Neuronal stem cell (in vitro differentiated cells): ENCODE measurements around the gene NCL.

Source experiments
- DNase-seq: peaks from one replicate; pipeline ENCODE4 v3.0.0-alpha.2; 2013; ENCODE audit warnings: low spot score
- H2AFZ ChIP-seq: one replicate; pipeline ENCODE4 v1.6.1; 2013; ENCODE audit warnings: mild to moderate bottlenecking, low read length, inconsistent platforms
- H2AK5ac ChIP-seq: 2 replicates; pipeline ENCODE4 v1.6.1; 2013; ENCODE audit warnings: low read depth, mild to moderate bottlenecking, inconsistent platforms, low read length, moderate library complexity, mixed read lengths
- H2BK120ac ChIP-seq: 2 replicates; pipeline ENCODE4 v1.6.1; 2013; ENCODE audit warnings: low read depth, mild to moderate bottlenecking, inconsistent platforms, low read length, moderate library complexity, mixed read lengths
- H2BK12ac ChIP-seq: one replicate; pipeline ENCODE4 v1.6.1; 2013; ENCODE audit warnings: low read length, inconsistent platforms
- H2BK15ac ChIP-seq: 2 replicates; pipeline ENCODE4 v1.6.1; 2013; ENCODE audit warnings: mild to moderate bottlenecking, low read length, inconsistent platforms, mixed read lengths
- H2BK5ac ChIP-seq: one replicate; pipeline ENCODE4 v1.6.1; 2013; ENCODE audit warnings: inconsistent platforms, mild to moderate bottlenecking, low read length, moderate library complexity
- H3K14ac ChIP-seq: one replicate; pipeline ENCODE4 v1.6.1; 2013; ENCODE audit warnings: low read length, inconsistent platforms
- H3K18ac ChIP-seq: 2 replicates; pipeline ENCODE4 v1.6.1; 2013; ENCODE audit warnings: low read length, inconsistent platforms
- H3K23ac ChIP-seq: 2 replicates; pipeline ENCODE4 v1.6.1; 2013; ENCODE audit warnings: low read depth, mild to moderate bottlenecking, mixed read lengths, low read length, inconsistent platforms; ENCODE audit not compliant: poor library complexity
- H3K27ac ChIP-seq: replicated peaks from 3 replicates; pipeline ENCODE4 v1.5.1; 2013; ENCODE audit warnings: low read length, inconsistent platforms
- H3K27me3 ChIP-seq, 3 experiments: 2 replicates each; pipeline ENCODE4 v1.6.1; 2013; ENCODE audit warnings: low read length in 3 of 3, mild to moderate bottlenecking in 2 of 3, inconsistent platforms in 1 of 3, low read depth in 1 of 3, mixed read lengths in 1 of 3, moderate library complexity in 1 of 3; ENCODE audit not compliant: control insufficient read depth in 3 of 3, insufficient read depth in 3 of 3
- H3K36me3 ChIP-seq, 2 donors: replicated peaks in 1 of 2; 2 replicates each; pipeline ENCODE4 v1.6.1; 2013; ENCODE audit warnings: low read length in 2 of 2; ENCODE audit not compliant: control insufficient read depth in 2 of 2, insufficient read depth in 2 of 2
- H3K4ac ChIP-seq: 2 replicates; pipeline ENCODE4 v1.6.1; 2013; ENCODE audit warnings: inconsistent platforms, mild to moderate bottlenecking, low read length, moderate library complexity
- H3K4me1 ChIP-seq, 2 donors: 1 replicate in 1 of 2; 2 replicates in 1 of 2; pipeline ENCODE4 v1.6.1; 2013; ENCODE audit warnings: low read length in 2 of 2, low read depth in 1 of 2; ENCODE audit not compliant: control insufficient read depth in 2 of 2, insufficient read depth in 1 of 2
- H3K4me2 ChIP-seq: one replicate; pipeline ENCODE4 v1.6.1; 2013; ENCODE audit warnings: mild to moderate bottlenecking, low read length, inconsistent platforms; ENCODE audit not compliant: insufficient read depth, poor library complexity, severe bottlenecking
- H3K4me3 ChIP-seq, 2 donors: 2 replicates each; pipeline ENCODE4 v1.5.1; 2013; ENCODE audit warnings: low read length in 2 of 2, mild to moderate bottlenecking in 2 of 2, inconsistent platforms in 1 of 2, moderate library complexity in 1 of 2
- H3K79me1 ChIP-seq: one replicate; pipeline ENCODE4 v1.6.1; 2013; ENCODE audit warnings: low read depth, mild to moderate bottlenecking, inconsistent platforms, low read length, moderate library complexity
- H3K9ac ChIP-seq: one replicate; pipeline ENCODE4 v1.6.1; 2013; ENCODE audit warnings: mild to moderate bottlenecking, low read depth, low read length, inconsistent platforms; ENCODE audit not compliant: poor library complexity
- H3K9me3 ChIP-seq, 2 donors: replicated peaks in 1 of 2; 2 replicates each; pipeline versions ENCODE3 to v1.6.1; 2013; ENCODE audit warnings: low read length in 2 of 2, mild to moderate bottlenecking in 2 of 2, inconsistent platforms in 1 of 2, low read depth in 1 of 2, mixed read lengths in 1 of 2, moderate library complexity in 1 of 2; ENCODE audit not compliant: control insufficient read depth in 2 of 2, insufficient read depth in 1 of 2
- H4K8ac ChIP-seq: one replicate; pipeline ENCODE4 v1.6.1; 2013; ENCODE audit warnings: low read depth, mild to moderate bottlenecking, inconsistent platforms, low read length, moderate library complexity
- H4K91ac ChIP-seq: one replicate; pipeline ENCODE4 v1.6.1; 2013; ENCODE audit warnings: low read length, low read depth, mild to moderate bottlenecking, inconsistent platforms; ENCODE audit not compliant: poor library complexity
- WGBS, 2 donors: extraction: QIAGEN DNeasy Blood & Tissue Kit; methylation state at CpG; one replicate each; pipeline ENCODE4 v1.1.7; 2013; ENCODE audit warnings: missing lambda C conversion rate in 2 of 2, mixed read lengths in 1 of 2; ENCODE audit not compliant: insufficient read length in 2 of 2, insufficient replicate concordance in 1 of 2; ENCODE audit errors: extremely low coverage in 2 of 2; 5-methylcytosine and 5-hydroxymethylcytosine counted together

NCL gene

DNA sequence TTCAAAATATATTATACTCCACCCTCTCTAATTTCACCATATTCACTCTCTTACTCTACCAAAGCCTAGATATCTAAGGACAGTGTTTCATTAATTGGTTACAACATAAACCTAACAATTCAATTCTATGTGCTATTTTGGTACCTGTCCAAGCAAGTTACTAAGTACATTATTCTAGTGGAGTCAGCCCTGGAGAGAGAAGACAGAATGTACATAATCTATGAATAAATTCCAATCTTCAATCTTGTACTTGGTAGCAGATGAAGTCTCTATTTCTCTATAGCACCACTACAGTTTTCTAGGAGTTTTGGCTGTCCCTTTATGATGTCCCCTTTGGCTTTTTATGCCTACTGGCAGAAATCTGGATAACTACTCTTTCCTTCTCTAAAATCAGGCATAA, 38.3 kb upstream of the NCL start:
- H3K9me3 ChIP-seq: no peaks in the 10 kb centered on the region
- H3K18ac ChIP-seq: no peak overlapping the region
- H3K4ac ChIP-seq: no peak overlapping the region
- no peak overlapping the region for H3K4me2 ChIP-seq
- H3K9ac ChIP-seq: no peak overlapping the region
- no peak overlapping the region for H4K91ac ChIP-seq
- no peak overlapping the region for H3K23ac ChIP-seq
- no peak overlapping the region for H2BK5ac ChIP-seq
- no peak overlapping the region for H2BK120ac ChIP-seq
- H2BK15ac ChIP-seq: no peak overlapping the region
- no peak overlapping the region for H2AK5ac ChIP-seq
- no peak overlapping the region for H3K14ac ChIP-seq
- H3K4me1 ChIP-seq: no peaks in the 10 kb centered on the region
- no peak overlapping the region for H2AFZ ChIP-seq
- H3K27me3 ChIP-seq: no peaks in the 10 kb centered on the region
- no peak overlapping the region for H2BK12ac ChIP-seq
- H4K8ac ChIP-seq: no peak overlapping the region
- H3K4me3 ChIP-seq: no peak overlapping the region
- DNase-seq: no peak
- H3K79me1 ChIP-seq: no peaks in the 10 kb centered on the region
- H3K27ac ChIP-seq: no peak overlapping the region
- H3K36me3 ChIP-seq: peaks cover 7 to 25% of the 10 kb centered on the region in 2 donors

DNA sequence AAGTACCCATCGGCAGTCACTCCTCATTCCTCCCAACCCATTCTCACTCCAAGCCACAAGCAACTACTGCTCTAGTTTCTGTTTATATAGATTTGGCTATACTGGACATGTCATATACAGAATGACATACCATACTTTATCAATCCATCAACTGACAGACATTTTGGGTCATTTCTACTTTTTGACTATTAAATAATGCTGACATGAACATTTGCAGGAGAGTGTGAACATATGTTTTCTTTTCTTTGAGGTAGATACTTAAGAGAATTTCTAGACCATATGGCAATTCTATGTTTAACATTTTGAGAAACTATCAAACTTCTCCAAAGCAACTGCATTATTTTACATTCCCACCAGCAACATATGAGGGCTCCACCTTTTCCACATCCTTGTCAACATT, 33.4 kb upstream of the NCL start:
- Histone ChIP-seq H3K14ac (no peak overlapping the region), H2BK12ac (no peak overlapping the region), H2BK120ac (no peak overlapping the region), H3K4me2 (no peak overlapping the region), H4K8ac (no peak overlapping the region), H3K18ac (no peak overlapping the region), H2AFZ (no peak overlapping the region), H2BK5ac (no peak overlapping the region), H3K4ac (no peak overlapping the region), H3K9me3 (no peaks in the 10 kb centered on the region), H3K27ac (no peak overlapping the region), H2AK5ac (no peak overlapping the region), H3K9ac (no peak overlapping the region), H3K4me1 (no peaks in the 10 kb centered on the region), H4K91ac (no peak overlapping the region), H3K23ac (no peak overlapping the region), H2BK15ac (no peak overlapping the region), H3K27me3 (no peaks in the 10 kb centered on the region), H3K36me3 (peaks cover 2 to 5% of the 10 kb centered on the region in 2 donors), H3K79me1 (no peaks in the 10 kb centered on the region), H3K4me3 (no peak overlapping the region)
- no peak for DNase-seq
- no CpG with 5 or more reads among the region's 1 CpG for WGBS, 2 donors

GRCh38 chr2:231494669-231495068, 30.4 kb upstream of the NCL start:
- Histone ChIP-seq H2BK15ac (no peak overlapping the region), H3K9me3 (no peaks in the 10 kb centered on the region), H2BK120ac (no peak overlapping the region), H2BK5ac (no peak overlapping the region), H3K79me1 (no peaks in the 10 kb centered on the region), H4K8ac (no peak overlapping the region), H3K4ac (no peak overlapping the region), H2AK5ac (no peak overlapping the region), H3K18ac (no peak overlapping the region), H3K27ac (no peak overlapping the region), H3K14ac (no peak overlapping the region), H3K36me3 (peaks cover 0 to 2% of the 10 kb centered on the region in 2 donors), H2AFZ (no peak overlapping the region), H4K91ac (no peak overlapping the region), H3K23ac (no peak overlapping the region), H2BK12ac (no peak overlapping the region), H3K4me2 (no peak overlapping the region), H3K27me3 (no peaks in the 10 kb centered on the region), H3K9ac (no peak overlapping the region), H3K4me3 (no peak overlapping the region), H3K4me1 (no peaks in the 10 kb centered on the region)
- WGBS, 2 donors: no CpG with 5 or more reads among the region's 3 CpGs
- DNase-seq: no peak

GRCh38 chr2:231490801-231491200, 26.5 kb upstream of the NCL start:
- Histone ChIP-seq H2AFZ (no peak overlapping the region), H2AK5ac (no peak overlapping the region), H3K14ac (no peak overlapping the region), H2BK120ac (no peak overlapping the region), H2BK12ac (peak overlapping the region; percentile 23), H3K23ac (no peak overlapping the region), H3K79me1 (no peaks in the 10 kb centered on the region), H3K18ac (no peak overlapping the region), H3K36me3 (peaks cover 0 to 2% of the 10 kb centered on the region in 2 donors), H4K8ac (no peak overlapping the region), H3K27ac (no peak overlapping the region), H3K4me2 (no peak overlapping the region), H3K4ac (no peak overlapping the region), H3K4me3 (no peak overlapping the region), H3K9ac (no peak overlapping the region), H4K91ac (no peak overlapping the region), H2BK5ac (peak overlapping the region; percentile 7), H3K27me3 (no peaks in the 10 kb centered on the region), H3K4me1 (no peaks in the 10 kb centered on the region), H3K9me3 (no peaks in the 10 kb centered on the region), H2BK15ac (no peak overlapping the region)
- DNase-seq: no peak
- WGBS, 2 donors: no CpG with 5 or more reads among the region's 7 CpGs
